Measurements from ENCODE around the gene SEC31A. TPM values are rescaled to one million over a fixed set of nuclear protein-coding genes. Genes with fewer than 3 reads are reported as not detected.
A peak's percentile ranks its signal among the peaks of the same experiment; 100 is the strongest.
"Not testable (repeated sequence)": the region's sequence is repeated elsewhere in the genome, so short reads cannot be mapped to it uniquely, and the experiment has no call there.

SEC31A gene, protein sequence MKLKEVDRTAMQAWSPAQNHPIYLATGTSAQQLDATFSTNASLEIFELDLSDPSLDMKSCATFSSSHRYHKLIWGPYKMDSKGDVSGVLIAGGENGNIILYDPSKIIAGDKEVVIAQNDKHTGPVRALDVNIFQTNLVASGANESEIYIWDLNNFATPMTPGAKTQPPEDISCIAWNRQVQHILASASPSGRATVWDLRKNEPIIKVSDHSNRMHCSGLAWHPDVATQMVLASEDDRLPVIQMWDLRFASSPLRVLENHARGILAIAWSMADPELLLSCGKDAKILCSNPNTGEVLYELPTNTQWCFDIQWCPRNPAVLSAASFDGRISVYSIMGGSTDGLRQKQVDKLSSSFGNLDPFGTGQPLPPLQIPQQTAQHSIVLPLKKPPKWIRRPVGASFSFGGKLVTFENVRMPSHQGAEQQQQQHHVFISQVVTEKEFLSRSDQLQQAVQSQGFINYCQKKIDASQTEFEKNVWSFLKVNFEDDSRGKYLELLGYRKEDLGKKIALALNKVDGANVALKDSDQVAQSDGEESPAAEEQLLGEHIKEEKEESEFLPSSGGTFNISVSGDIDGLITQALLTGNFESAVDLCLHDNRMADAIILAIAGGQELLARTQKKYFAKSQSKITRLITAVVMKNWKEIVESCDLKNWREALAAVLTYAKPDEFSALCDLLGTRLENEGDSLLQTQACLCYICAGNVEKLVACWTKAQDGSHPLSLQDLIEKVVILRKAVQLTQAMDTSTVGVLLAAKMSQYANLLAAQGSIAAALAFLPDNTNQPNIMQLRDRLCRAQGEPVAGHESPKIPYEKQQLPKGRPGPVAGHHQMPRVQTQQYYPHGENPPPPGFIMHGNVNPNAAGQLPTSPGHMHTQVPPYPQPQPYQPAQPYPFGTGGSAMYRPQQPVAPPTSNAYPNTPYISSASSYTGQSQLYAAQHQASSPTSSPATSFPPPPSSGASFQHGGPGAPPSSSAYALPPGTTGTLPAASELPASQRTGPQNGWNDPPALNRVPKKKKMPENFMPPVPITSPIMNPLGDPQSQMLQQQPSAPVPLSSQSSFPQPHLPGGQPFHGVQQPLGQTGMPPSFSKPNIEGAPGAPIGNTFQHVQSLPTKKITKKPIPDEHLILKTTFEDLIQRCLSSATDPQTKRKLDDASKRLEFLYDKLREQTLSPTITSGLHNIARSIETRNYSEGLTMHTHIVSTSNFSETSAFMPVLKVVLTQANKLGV
- total RNA-seq = 118 and 123 TPM in 2 replicates

DNA sequence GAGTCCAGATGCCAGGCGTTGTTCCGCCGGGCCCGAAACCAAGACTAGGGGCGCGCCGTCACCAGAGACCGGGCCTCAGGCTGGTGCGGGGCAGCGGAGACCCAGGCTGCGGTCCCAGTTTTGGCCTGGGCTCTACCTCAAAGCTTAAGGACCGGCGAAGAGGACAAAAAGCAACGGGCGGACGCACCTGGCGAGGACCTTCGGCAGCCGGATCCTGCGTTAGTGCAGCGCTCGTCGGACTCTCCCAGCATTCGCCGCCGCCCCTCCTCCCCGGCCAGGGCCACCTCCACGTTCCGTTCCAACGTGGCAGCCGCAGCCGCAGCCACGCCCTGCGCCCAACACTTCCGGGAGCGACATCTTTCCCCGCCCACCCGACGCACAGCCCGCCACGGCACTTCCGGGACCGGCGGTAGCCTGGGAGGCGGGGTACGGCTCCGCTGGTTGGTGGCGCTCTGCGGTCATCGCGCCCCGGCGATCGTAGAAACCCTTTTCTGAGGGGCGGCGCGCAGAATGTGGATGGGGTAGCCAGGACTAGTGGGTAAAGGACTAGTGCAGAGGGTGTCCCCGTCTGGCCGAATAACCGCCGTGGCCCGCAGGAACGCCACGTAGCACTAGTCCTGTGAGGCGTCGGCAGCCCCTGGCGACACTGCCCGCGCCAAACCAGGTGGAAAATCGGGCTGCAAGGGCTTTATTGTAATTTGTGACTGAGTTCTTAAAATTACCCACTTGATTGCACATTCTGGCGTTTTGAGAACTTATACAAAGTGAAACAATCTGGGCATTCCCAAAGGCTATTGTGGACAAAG lies at the start of gene SEC31A:
Gene SEC31A, minus strand, starts transcription at position 253 of the 806 bp plus-strand sequence. CDS start 9,217 bp downstream, outside the sequence.
- Mint-ChIP-seq H3K27me3 (ENCODE audit: insufficient read depth) (no peaks in the 10 kb centered on the region), H3K4me3 (peak within 1 kb of the TSS; percentile 88), H3K27ac (peak within 1 kb of the TSS; percentile 86), H3K9me3 (no peaks in the 10 kb centered on the region), H3K4me1 (ENCODE audit: low read depth) (peaks cover 51% of the 10 kb centered on the region), H3K36me3 (ENCODE audit: low read depth) (peaks cover 22% of the 10 kb centered on the region)
- intact Hi-C loops (cut with micrococcal nuclease) = loop anchor here (1.0 to 2.0 kb wide), 8 partner anchors 8 to 460 kb away; partner anchors contain the start of genes COPS4, ENOPH1, HNRNPDL and LIN54
- peak; percentile 96 for DNase-seq (ENCODE audit: low spot score)

DNA sequence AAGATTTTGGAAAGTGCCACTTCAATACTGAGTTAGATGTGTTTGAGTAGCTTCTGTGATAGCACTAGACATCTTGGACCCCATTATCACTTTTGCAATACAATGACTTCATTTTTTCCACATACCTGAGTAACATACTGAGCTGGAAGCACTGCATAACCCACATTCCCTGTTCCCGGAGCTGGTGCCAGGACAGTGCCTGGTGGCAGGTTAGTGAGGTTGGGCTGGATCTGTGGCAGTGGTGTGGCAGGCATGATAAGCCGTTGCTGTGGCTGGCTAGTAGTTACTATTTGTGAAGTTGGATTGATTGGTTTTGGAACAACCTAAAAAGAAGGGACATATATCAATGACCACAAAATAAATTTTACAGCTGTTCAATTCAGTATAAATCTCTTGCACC lies 48.5 kb upstream of the SEC31A start:
- Mint-ChIP-seq H3K27ac (no peak overlapping the region), H3K4me3 (no peak overlapping the region), H3K27me3 (ENCODE audit: insufficient read depth) (no peaks in the 10 kb centered on the region), H3K9me3 (no peaks in the 10 kb centered on the region), H3K36me3 (ENCODE audit: low read depth) (peaks cover 37% of the 10 kb centered on the region), H3K4me1 (ENCODE audit: low read depth) (no peaks in the 10 kb centered on the region)
- no peak for DNase-seq (ENCODE audit: low spot score)
- intact Hi-C loops (cut with micrococcal nuclease) = no loop called here

DNA sequence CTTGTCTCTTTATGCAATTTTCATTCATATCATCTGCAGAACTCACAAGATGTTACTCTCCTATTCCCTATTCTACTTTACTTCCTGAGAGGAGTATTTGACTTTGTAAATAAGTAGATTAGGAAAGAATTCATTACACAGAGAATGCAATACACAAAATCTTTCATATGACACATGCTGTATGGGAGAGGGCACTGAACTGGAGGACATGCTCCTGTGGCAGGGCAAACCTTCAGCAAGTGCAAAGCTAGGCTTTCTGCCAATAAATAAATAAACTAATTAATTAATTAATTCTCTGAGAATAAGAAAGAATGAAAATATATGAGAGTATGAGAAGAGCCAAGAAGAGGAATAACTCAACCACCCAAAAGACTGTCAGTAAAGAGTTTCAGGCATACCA lies 43.5 kb upstream of the SEC31A start:
- DNase-seq (ENCODE audit: low spot score) = no peak
- peaks cover 37% of the 10 kb centered on the region for H3K36me3 Mint-ChIP-seq (ENCODE audit: low read depth)
- no peak overlapping the region for H3K4me3 Mint-ChIP-seq
- H3K4me1 Mint-ChIP-seq (ENCODE audit: low read depth) = no peaks in the 10 kb centered on the region
- H3K9me3 Mint-ChIP-seq = no peaks in the 10 kb centered on the region
- intact Hi-C loops (cut with micrococcal nuclease) = no loop called here
- no peaks in the 10 kb centered on the region for H3K27me3 Mint-ChIP-seq (ENCODE audit: insufficient read depth)
- no peak overlapping the region for H3K27ac Mint-ChIP-seq

DNA sequence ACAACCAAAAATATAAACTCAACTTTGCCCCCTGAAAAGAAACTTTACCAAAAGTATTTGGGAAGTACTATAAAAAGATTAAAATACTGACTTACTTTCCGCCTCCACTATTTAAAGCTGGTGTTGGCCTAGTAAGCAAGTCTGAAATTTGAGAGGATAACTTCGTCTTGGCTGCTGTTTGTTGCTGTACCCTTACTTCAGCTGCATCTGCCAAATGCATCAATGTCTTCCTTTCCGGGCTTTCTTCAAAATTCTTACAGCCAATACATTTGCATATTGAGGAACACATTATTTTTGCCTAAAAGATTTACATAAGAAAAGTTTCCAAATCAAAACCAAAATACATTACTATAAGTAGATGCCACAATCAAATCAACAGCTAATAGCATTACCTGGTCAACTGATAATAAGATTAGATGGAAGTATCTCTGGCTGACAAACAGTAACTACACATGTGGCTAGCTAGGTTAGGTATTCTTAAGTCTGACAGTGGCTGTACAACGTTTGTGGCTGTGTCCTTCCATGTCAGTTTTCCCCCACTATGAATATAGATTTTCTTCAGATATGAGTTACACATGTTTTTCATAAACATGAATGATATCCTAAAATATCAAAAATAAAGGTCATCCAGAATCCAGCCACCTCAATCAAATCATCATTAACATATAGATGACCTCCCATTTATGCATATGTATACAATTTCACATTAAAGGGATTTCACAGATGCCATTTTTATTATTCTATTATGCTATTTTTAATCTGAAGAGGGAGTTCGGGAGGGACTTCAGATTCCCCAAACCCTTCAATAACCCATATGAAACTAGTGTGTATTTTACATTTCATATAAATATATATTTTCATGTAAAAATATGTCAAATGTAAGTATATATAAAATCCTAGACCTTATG lies 40.1 kb upstream of the SEC31A start:
- intact Hi-C loops (cut with micrococcal nuclease) = no loop called here
- no peak for DNase-seq (ENCODE audit: low spot score)
- no peaks in the 10 kb centered on the region for H3K4me1 Mint-ChIP-seq (ENCODE audit: low read depth)
- H3K9me3 Mint-ChIP-seq = no peaks in the 10 kb centered on the region
- H3K27ac Mint-ChIP-seq = no peak overlapping the region
- H3K36me3 Mint-ChIP-seq (ENCODE audit: low read depth) = peaks cover 37% of the 10 kb centered on the region
- H3K4me3 Mint-ChIP-seq = no peak overlapping the region
- H3K27me3 Mint-ChIP-seq (ENCODE audit: insufficient read depth) = no peaks in the 10 kb centered on the region

DNA sequence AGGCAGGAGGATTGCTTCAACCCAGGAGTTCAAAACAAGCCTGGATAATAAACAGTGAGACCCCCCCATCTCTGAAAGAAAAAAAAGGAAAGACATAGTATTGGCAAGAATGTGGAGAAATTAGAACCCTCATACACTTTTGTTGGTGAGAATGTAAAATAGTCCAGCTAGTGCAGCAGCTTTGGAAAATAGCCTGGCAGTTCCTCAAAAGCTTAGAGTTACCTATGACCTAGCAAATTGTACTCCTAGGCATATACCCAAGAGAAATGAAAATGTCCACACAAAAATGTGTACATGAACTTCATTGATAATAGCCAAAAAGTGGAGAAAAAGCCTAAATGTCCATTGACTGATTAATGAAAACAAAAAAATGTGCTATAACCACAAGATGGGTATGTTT lies 30.8 kb upstream of the SEC31A start:
- Mint-ChIP-seq H3K4me3 (no peak overlapping the region), H3K4me1 (ENCODE audit: low read depth) (no peaks in the 10 kb centered on the region), H3K27me3 (ENCODE audit: insufficient read depth) (no peaks in the 10 kb centered on the region), H3K9me3 (no peaks in the 10 kb centered on the region), H3K36me3 (ENCODE audit: low read depth) (peaks cover 4% of the 10 kb centered on the region), H3K27ac (no peak overlapping the region)
- no peak for DNase-seq (ENCODE audit: low spot score)
- intact Hi-C loops (cut with micrococcal nuclease) = no loop called here

DNA sequence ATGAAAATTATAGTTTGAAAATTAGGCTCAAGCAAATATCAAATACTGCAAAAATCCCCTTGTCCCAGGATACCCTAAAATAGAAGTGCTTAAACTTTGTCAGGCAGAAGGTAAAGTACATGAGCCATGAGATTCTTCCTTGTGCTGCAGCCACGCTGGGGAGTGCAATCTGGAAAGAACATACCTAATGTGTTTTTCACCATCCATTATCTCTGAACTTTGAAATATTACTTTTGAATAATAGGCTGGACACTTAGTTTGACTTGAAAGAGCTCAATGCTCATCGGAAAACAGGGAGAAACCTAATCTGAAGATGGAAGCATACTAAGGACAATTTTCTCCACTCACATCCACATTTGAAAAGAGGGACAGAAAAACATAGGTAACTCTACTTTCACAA lies 28.4 kb upstream of the SEC31A start:
- H3K27me3 Mint-ChIP-seq (ENCODE audit: insufficient read depth) = no peaks in the 10 kb centered on the region
- no peak overlapping the region for H3K27ac Mint-ChIP-seq
- DNase-seq (ENCODE audit: low spot score) = no peak
- no peaks in the 10 kb centered on the region for H3K4me1 Mint-ChIP-seq (ENCODE audit: low read depth)
- no peak overlapping the region for H3K4me3 Mint-ChIP-seq
- H3K9me3 Mint-ChIP-seq = no peaks in the 10 kb centered on the region
- intact Hi-C loops (cut with micrococcal nuclease) = no loop called here
- H3K36me3 Mint-ChIP-seq (ENCODE audit: low read depth) = peaks cover 5% of the 10 kb centered on the region

DNA sequence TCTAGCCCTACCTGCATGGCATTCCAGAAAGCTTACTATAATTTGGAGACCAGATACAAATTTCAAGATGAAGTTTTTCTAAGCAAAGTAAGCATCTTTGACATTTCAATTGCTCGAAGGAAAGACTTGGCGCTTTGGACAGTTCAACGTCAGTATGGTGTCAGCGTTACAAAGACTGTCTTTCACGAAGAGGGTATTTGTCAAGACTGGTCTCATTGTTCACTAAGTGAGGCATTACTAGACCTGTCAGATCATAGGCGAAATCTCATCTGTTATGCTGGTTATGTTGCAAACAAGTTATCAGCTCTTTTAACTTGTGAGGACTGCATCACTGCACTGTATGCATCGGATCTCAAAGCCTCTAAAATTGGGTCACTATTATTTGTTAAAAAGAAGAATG lies 27.1 kb upstream of the SEC31A start:
- H3K27me3 Mint-ChIP-seq (ENCODE audit: insufficient read depth) = no peaks in the 10 kb centered on the region
- no peak overlapping the region for H3K4me3 Mint-ChIP-seq

DNA sequence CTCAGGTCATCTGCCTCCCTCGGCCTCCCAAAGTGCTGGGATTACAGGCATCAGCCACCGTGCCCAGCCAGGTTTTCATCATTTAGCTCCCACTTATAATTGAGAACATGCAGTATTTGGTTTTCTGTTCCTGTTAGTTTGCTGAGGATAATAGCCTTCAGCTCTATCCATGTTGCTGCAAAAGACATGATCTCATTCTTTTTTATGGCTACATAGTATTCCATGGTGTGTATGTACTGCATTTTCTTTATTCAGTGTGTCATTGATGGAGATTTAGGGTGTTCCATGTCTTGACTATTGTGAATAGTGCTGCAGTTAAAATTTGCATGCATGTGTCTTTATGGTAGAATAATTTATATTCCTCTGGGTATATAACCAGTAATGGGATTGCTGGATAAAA lies 23.0 kb upstream of the SEC31A start:
- H3K9me3 Mint-ChIP-seq; H3K27me3 Mint-ChIP-seq (ENCODE audit: insufficient read depth); H3K4me1 Mint-ChIP-seq (ENCODE audit: low read depth); H3K4me3 Mint-ChIP-seq; H3K36me3 Mint-ChIP-seq (ENCODE audit: low read depth); intact Hi-C loops (cut with micrococcal nuclease); H3K27ac Mint-ChIP-seq; DNase-seq (ENCODE audit: low spot score): not testable (repeated sequence)

More for the DNA sequence above, 27.1 kb upstream of the SEC31A start:
- no peak for DNase-seq (ENCODE audit: low spot score)
- Mint-ChIP-seq H3K27ac (no peak overlapping the region), H3K9me3 (no peaks in the 10 kb centered on the region), H3K36me3 (ENCODE audit: low read depth) (peaks cover 5% of the 10 kb centered on the region), H3K4me1 (ENCODE audit: low read depth) (no peaks in the 10 kb centered on the region)
- intact Hi-C loops (cut with micrococcal nuclease) = no loop called here

DNA sequence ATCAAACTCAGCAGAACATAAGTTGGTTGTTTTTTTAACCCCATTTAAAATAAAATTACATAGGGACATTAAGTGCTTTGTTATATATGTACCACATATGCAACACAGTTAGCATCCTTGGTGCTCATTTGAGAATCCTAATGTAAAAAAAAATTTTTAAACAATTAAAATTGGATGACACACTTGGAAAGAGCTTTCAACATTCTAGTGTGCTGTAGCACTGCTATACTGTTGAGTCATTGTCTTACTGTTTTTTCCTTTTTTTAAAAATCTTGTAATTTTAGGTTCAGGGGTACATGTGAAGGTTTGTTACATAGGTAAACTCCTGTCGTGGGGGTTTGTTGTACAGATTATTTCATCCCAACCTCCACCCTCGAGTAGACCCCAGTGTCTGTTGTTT lies 22.4 kb upstream of the SEC31A start:
- peaks cover 10% of the 10 kb centered on the region for H3K36me3 Mint-ChIP-seq (ENCODE audit: low read depth)
- H3K27ac Mint-ChIP-seq = no peak overlapping the region
- H3K4me3 Mint-ChIP-seq = no peak overlapping the region
- no peak for DNase-seq (ENCODE audit: low spot score)
- intact Hi-C loops (cut with micrococcal nuclease) = no loop called here
- no peaks in the 10 kb centered on the region for H3K9me3 Mint-ChIP-seq
- H3K4me1 Mint-ChIP-seq (ENCODE audit: low read depth) = no peaks in the 10 kb centered on the region
- peaks cover 2% of the 10 kb centered on the region for H3K27me3 Mint-ChIP-seq (ENCODE audit: insufficient read depth)

DNA sequence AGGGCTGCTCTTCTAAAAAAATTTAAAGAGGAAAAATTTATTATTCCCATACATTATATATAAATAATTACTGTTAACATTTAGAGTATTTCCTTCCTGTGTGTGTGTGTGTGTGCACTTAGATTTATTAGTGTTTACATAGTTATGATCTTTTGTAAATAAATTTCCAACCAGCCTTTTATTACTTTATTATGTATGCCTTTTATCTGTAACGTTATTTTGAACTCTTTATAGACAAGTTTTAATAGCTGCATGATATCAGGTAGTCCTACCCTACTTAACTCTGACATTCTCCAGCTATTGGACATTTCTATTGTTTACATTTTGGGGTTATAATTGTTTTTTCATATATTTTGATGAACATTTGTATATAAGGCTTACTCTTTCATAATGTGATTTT lies 18.4 kb upstream of the SEC31A start:
- H3K9me3 Mint-ChIP-seq = no peaks in the 10 kb centered on the region
- no peak overlapping the region for H3K27ac Mint-ChIP-seq
- peaks cover 7% of the 10 kb centered on the region for H3K27me3 Mint-ChIP-seq (ENCODE audit: insufficient read depth)
- intact Hi-C loops (cut with micrococcal nuclease) = loop anchor here (10.0 kb wide), 1 partner anchor 575 kb away; the partner anchor contains the start of gene ABRAXAS1
- DNase-seq (ENCODE audit: low spot score) = no peak
- no peak overlapping the region for H3K4me3 Mint-ChIP-seq
- peaks cover 12% of the 10 kb centered on the region for H3K4me1 Mint-ChIP-seq (ENCODE audit: low read depth)
- peaks cover 9% of the 10 kb centered on the region for H3K36me3 Mint-ChIP-seq (ENCODE audit: low read depth)

DNA sequence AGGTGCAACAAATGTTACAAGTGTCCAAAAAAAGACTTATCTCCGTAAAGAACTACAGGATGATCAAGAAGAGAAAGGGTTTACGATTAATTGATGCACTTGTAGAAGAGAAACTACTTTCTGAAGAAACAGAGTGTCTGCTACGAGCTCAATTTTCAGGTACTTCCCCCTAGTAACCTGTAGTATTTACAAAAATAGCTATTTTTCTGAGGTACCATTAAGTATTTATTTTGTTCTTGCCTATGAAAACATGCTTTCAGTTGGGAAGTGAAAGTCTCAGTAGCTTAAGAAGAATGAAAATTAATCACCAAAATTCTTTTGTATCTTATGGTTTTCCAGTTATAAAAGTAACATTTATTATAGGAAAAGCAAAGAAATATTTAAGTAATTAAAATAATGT lies 15.5 kb upstream of the SEC31A start:
- no peak overlapping the region for H3K27ac Mint-ChIP-seq
- DNase-seq (ENCODE audit: low spot score) = no peak
- intact Hi-C loops (cut with micrococcal nuclease) = loop anchor here (10.0 kb wide), 1 partner anchor 578 kb away; the partner anchor contains the start of gene ABRAXAS1
- peaks cover 22% of the 10 kb centered on the region for H3K4me1 Mint-ChIP-seq (ENCODE audit: low read depth)
- no peaks in the 10 kb centered on the region for H3K9me3 Mint-ChIP-seq
- H3K27me3 Mint-ChIP-seq (ENCODE audit: insufficient read depth) = peaks cover 7% of the 10 kb centered on the region
- H3K4me3 Mint-ChIP-seq = no peak overlapping the region
- H3K36me3 Mint-ChIP-seq (ENCODE audit: low read depth) = peaks cover 12% of the 10 kb centered on the region
